Mucosa of descending colon (tissue), 3 donors: Measurements from ENCODE around the gene IGLL1. TPM values are rescaled to one million over a fixed set of nuclear protein-coding genes. Genes with fewer than 3 reads are reported as not detected.
"Not testable (repeated sequence)": the region's sequence is repeated elsewhere in the genome, so short reads cannot be mapped to it uniquely, and the experiment has no call there.

Experiments
- ATAC-seq: fragments of 200-7000 bp; cut with Tn5 transposase; one replicate; pipeline ENCODE4 v1.9.1; 2020; ENCODE audit warnings: mild to moderate bottlenecking, moderate library complexity
- DNase-seq, 3 donors: peaks; one replicate each; pipeline ENCODE4 v3.0.0-alpha.2; 2020
- H3K36me3 ChIP-seq: fragments of 200-600 bp; one replicate; pipeline ENCODE4 v1.8.0; 2021; ENCODE audit warnings: low read depth, mild to moderate bottlenecking
- H3K4me1 ChIP-seq: fragments of 200-600 bp; one replicate; pipeline ENCODE4 v1.8.0; 2021; ENCODE audit warnings: low read depth, mild to moderate bottlenecking
- H3K4me3 ChIP-seq: fragments of 200-600 bp; one replicate; pipeline ENCODE4 v1.8.0; 2021; ENCODE audit warnings: mild to moderate bottlenecking
- H3K9me3 ChIP-seq: fragments of 200-600 bp; one replicate; pipeline ENCODE4 v1.8.0; 2021; ENCODE audit warnings: mild to moderate bottlenecking
- intact Hi-C, 2 donors: fragments of 100-400 bp; cut with DNase I in 1 of 2; cut with micrococcal nuclease in 1 of 2; formaldehyde crosslinking; loops; one replicate each; pipeline versions ENCODE4 v1.11.0 to v1.11.1; 2022; cut with DNase I, micrococcal nuclease
- total RNA-seq, 3 donors: library from RNA; stranded (reverse); fragmentation: NEBNext Ultra II Directional in 2 of 3; extraction: Animal tissue kit (Norgen Biotek cat#: 25700) in 2 of 3; gene quantifications; one replicate each; pipeline versions ENCODE4 v1.2.1 to v1.2.4, GENCODE V29; 2021 to 2023
- TF ChIP-seq, protein P1 (sequence below): fragments of 200-600 bp; IDR thresholded peaks from one replicate; pipeline ENCODE4 v1.8.0; 2022; ENCODE audit warnings: antibody characterized with exemption, mild to moderate bottlenecking
- donor health status: DM: no; HTN: no; CAD: no; lungs with moderate emphysema.
- donor health status: DM: no; HTN: no; CAD: no.
- donor health status: DM: no; HTN: yes; CAD: no.

Gene IGLL1
- total RNA-seq, 3 donors from 2014 or later = not detected

GRCh38 chr22:23548501-23549197 is 31.4 kb downstream of the IGLL1 start:
- Histone ChIP-seq H3K9me3 (peaks cover 6% of the 10 kb centered on the region), H3K36me3 (no peaks in the 10 kb centered on the region), H3K4me3 (no peak overlapping the region), H3K4me1 (no peaks in the 10 kb centered on the region)
- TF ChIP-seq, protein P1, sequence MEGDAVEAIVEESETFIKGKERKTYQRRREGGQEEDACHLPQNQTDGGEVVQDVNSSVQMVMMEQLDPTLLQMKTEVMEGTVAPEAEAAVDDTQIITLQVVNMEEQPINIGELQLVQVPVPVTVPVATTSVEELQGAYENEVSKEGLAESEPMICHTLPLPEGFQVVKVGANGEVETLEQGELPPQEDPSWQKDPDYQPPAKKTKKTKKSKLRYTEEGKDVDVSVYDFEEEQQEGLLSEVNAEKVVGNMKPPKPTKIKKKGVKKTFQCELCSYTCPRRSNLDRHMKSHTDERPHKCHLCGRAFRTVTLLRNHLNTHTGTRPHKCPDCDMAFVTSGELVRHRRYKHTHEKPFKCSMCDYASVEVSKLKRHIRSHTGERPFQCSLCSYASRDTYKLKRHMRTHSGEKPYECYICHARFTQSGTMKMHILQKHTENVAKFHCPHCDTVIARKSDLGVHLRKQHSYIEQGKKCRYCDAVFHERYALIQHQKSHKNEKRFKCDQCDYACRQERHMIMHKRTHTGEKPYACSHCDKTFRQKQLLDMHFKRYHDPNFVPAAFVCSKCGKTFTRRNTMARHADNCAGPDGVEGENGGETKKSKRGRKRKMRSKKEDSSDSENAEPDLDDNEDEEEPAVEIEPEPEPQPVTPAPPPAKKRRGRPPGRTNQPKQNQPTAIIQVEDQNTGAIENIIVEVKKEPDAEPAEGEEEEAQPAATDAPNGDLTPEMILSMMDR = no peak
- intact Hi-C loops = loop anchor here in 1 of 2 donors (10.0 kb wide), 1 partner anchor 296 kb away; no protein-coding TSS in a partner anchor
- no peak for DNase-seq
- no peak for ATAC-seq

DNA sequence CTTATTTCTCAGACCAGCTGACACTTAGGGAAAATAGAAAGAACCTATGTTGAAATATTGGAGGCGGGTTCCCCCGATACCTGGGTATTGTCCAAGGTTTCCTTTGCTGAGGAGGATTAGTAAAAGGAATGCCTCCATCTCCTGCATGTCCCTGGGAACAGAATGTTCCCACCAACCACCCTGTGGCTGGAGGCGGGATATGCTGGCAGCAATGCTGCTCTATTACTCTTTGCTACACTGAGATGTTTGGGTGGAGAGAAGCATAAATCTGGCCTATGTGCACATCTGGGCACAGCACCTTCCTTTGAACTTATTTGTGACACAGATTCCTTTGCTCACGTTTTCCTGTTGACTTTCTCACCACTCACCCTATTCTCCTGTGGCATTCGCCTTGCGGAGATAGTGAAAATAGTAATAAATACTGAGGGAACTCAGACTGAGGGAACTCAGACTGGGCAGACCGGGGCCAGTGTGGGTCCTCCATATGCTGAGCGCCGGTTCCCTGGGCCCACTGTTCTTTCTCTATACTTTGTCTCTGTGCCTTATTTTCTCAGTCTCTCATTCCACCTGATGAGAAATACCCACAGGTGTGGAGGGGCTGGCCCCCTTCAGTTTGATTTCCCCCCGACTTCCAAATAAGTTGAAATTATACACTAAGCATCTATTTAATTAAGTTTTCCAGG is 32.1 kb downstream of the IGLL1 start:
- peaks cover 6% of the 10 kb centered on the region for H3K9me3 ChIP-seq
- ATAC-seq (no peak), DNase-seq (no peak)
- intact Hi-C loops = loop anchor here in 1 of 2 donors (10.0 kb wide), 1 partner anchor 297 kb away; no protein-coding TSS in a partner anchor
- no peaks in the 10 kb centered on the region for H3K36me3 ChIP-seq
- no peaks in the 10 kb centered on the region for H3K4me1 ChIP-seq
- H3K4me3 ChIP-seq = no peak overlapping the region
- TF ChIP-seq, protein P1 = no peak

DNA sequence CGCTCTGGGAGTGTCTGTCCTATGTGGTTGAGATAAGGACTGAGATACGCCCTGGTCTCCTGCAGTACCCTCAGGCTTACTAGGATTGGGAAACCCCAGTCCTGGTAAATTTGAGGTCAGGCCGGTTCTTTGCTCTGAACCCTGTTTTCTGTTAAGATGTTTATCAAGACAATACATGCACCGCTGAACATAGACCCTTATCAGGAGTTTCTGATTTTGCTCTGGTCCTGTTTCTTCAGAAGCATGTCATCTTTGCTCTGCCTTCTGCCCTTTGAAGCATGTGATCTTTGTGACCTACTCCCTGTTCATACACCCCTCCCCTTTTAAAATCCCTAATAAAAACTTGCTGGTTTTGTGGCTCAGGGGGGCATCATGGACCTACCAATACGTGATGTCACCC is 32.7 kb downstream of the IGLL1 start:
- intact Hi-C loops = loop anchor here in 1 of 2 donors (10.0 kb wide), 1 partner anchor 297 kb away; no protein-coding TSS in a partner anchor
- not testable (repeated sequence) for H3K36me3 ChIP-seq, H3K9me3 ChIP-seq, DNase-seq, H3K4me1 ChIP-seq, ATAC-seq, H3K4me3 ChIP-seq

DNA sequence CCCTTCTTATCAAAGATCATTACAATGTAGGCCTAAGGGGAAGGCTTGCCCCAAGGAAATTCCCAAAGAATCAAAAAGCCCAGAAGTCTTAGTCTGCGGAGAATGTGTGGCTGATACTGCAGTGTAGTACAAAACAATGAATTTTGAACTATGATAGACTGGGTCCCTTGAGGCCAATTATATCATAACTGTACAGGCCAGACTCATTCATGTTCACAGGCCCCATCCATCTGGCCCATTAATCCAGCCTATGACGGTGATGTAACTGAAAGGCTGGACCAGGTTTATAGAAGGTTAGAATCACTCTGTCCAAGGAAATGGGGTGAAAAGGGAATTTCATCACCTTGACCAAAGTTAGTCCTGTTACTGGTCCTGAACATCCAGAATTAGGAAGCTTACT is 35.2 kb downstream of the IGLL1 start:
- intact Hi-C loops = loop anchor here in 1 of 2 donors (10.0 kb wide), 1 partner anchor 300 kb away; no protein-coding TSS in a partner anchor
- DNase-seq (no peak), ATAC-seq (no peak)

DNA sequence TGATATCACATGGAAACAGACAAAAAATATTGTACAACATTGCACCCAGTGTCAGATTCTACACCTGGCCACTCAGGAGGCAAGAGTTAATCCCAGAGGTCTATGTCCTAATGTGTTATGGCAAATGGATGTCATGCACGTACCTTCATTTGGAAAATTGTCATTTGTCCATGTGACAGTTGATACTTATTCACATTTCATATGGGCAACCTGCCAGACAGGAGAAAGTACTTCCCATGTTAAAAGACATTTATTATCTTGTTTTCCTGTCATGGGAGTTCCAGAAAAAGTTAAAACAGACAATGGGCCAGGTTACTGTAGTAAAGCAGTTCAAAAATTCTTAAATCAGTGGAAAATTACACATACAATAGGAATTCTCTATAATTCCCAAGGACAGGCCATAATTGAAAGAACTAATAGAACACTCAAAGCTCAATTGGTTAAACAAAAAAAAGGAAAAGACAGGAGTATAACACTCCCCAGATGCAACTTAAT is 36.5 kb downstream of the IGLL1 start:
- H3K4me3 ChIP-seq, H3K36me3 ChIP-seq, ATAC-seq, H3K9me3 ChIP-seq, DNase-seq, H3K4me1 ChIP-seq: not testable (repeated sequence)
- intact Hi-C loops = loop anchor here in 1 of 2 donors (10.0 kb wide), 1 partner anchor 301 kb away; no protein-coding TSS in a partner anchor

More for the DNA sequence above, 35.2 kb downstream of the IGLL1 start:
- Histone ChIP-seq H3K4me1 (no peaks in the 10 kb centered on the region), H3K9me3 (peaks cover 6% of the 10 kb centered on the region), H3K36me3 (no peaks in the 10 kb centered on the region), H3K4me3 (no peak overlapping the region)
- TF ChIP-seq, protein P1 = no peak

DNA sequence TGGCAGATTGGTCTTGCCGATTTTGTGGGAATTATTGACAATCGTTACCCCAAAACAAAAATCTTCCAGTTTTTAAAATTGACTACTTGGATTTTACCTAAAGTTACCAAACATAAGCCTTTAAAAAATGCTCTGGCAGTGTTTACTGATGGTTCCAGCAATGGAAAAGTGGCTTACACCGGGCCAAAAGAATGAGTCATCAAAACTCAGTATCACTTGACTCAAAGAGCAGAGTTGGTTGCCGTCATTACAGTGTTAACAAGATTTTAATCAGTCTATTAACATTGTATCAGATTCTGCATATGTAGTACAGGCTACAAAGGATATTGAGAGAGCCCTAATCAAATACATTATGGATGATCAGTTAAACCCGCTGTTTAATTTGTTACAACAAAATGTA is 37.2 kb downstream of the IGLL1 start:
- Histone ChIP-seq H3K36me3 (no peaks in the 10 kb centered on the region), H3K9me3 (peaks cover 6% of the 10 kb centered on the region), H3K4me1 (peaks cover 3% of the 10 kb centered on the region), H3K4me3 (no peak overlapping the region)
- TF ChIP-seq, protein P1 = no peak
- ATAC-seq (no peak), DNase-seq (no peak)
- intact Hi-C loops = loop anchor here in 1 of 2 donors (10.0 kb wide), 1 partner anchor 302 kb away; no protein-coding TSS in a partner anchor

GRCh38 chr22:23542391-23542790 is 37.7 kb downstream of the IGLL1 start:
- not testable (repeated sequence) for DNase-seq, H3K4me1 ChIP-seq, H3K36me3 ChIP-seq, H3K4me3 ChIP-seq, ATAC-seq, H3K9me3 ChIP-seq
- intact Hi-C loops = loop anchor here in 1 of 2 donors (10.0 kb wide), 1 partner anchor 302 kb away; no protein-coding TSS in a partner anchor
